ENCODE results near the gene ARHGEF19. TPM values are rescaled to one million over a fixed set of nuclear protein-coding genes. Genes with fewer than 3 reads are reported as not detected.

ARHGEF19 gene
- total and polyA plus RNA-seq, 10 of the 15 experiments (the other 5 are each of a cell fraction or from before 2014, with no cell fraction given) = 0.15 to 2.9 (median 0.67) TPM; not detected in 1

DNA sequence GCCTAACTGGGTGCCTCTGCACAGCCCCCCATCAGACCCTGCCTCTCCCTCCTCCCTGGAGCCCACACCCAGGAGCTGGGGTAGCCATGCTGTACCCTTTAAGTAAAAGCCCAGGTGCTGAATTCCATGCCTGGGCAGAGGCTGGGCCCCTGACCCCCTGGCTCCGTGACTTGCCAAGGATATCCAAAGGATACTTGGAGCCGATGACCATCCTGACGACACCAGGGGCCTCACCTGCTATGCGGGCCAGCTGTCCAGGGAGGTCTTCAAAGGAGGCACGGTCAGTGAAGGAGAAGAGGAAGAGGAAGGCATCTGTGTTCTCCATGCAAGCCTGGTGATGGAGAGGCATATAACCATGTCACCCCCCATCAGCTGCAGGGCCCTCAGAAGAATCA lies 19.9 kb upstream of the ARHGEF19 start:
- Histone ChIP-seq H3K79me2 (ENCODE audit: control insufficient read depth, insufficient read depth, low read length) (no peaks in the 10 kb centered on the region), H3K36me3 (ENCODE audit: control insufficient read depth in 2 of 2, insufficient read depth in 2 of 2, low read length in 1 of 2) (no peaks in the 10 kb centered on the region), H4K20me1 (ENCODE audit: control insufficient read depth, insufficient read depth) (no peaks in the 10 kb centered on the region), H3K9ac (ENCODE audit: control insufficient read depth, insufficient read depth, low read length) (no peak overlapping the region), H3K27me3 (replicated peaks in 1 of 2; ENCODE audit: control insufficient read depth in 2 of 2, insufficient read depth in 2 of 2, low read length in 1 of 2) (peaks cover 2 to 7% of the 10 kb centered on the region in 2 experiments; a peak in 3 of 4 replicates), H3K4me3 (no peak overlapping the region), H3K4me2 (ENCODE audit: control insufficient read depth, insufficient read depth) (no peak overlapping the region), H3K4me1 (ENCODE audit: control insufficient read depth, insufficient read depth, low read length) (peaks cover 8% of the 10 kb centered on the region), H3K9me3 (replicated peaks; ENCODE audit: control insufficient read depth, insufficient read depth, low read length) (no peaks in the 10 kb centered on the region), H2AFZ (ENCODE audit: control insufficient read depth, low read depth, low read length) (no peak overlapping the region), H3K27ac (ENCODE audit: control insufficient read depth, insufficient read depth) (no peak overlapping the region)
- ChIA-PET SMC1A (ENCODE audit: uncharacterized antibody, unreplicated experiment) (interaction anchor here (0.5 kb wide), 1 partner anchor 409 kb away, joined by 4 read pairs; no protein-coding TSS in a partner anchor), POLR2A (no interaction called here), RAD21 (ENCODE audit: unreplicated experiment) (no interaction called here), CTCF (interaction anchor here (1.0 kb wide), 1 partner anchor 15 kb away, joined by 3 read pairs; no protein-coding TSS in a partner anchor)
- FAIRE-seq (no peak), DNase-seq (ENCODE audit: low read depth, low spot score) (no peak), ATAC-seq (no peak)
- TF ChIP-seq ASH2L (IDR thresholded peaks at IDR 0.05; ENCODE audit: borderline replicate concordance, low read depth) (no peak), PAX5 (IDR thresholded peaks at IDR 0.05; ENCODE audit: borderline replicate concordance, low read depth, low read length) (no peak), ZNF384 (IDR thresholded peaks at IDR 0.05; ENCODE audit: borderline replicate concordance, low read depth, low read length) (no peak), SMAD5 (IDR thresholded peaks at IDR 0.05; ENCODE audit: low read depth) (no peak), FOS (IDR thresholded peaks at IDR 0.05; ENCODE audit: borderline replicate concordance, extremely low read depth, insufficient read length) (no peak), NFXL1 (IDR thresholded peaks at IDR 0.05; ENCODE audit: borderline replicate concordance) (no peak), SMAD1 (IDR thresholded peaks at IDR 0.05; ENCODE audit: low read depth, partially characterized antibody) (no peak), SIX5 (IDR thresholded peaks at IDR 0.05; ENCODE audit: low read depth, low read length, severe bottlenecking) (no peak), ETV6 (conservative IDR thresholded peaks at IDR 0.05 in 1 of 2, IDR thresholded peaks at IDR 0.05 in 1 of 2; ENCODE audit: borderline replicate concordance in 1 of 2, low read depth in 1 of 2) (no peak), ATF3 (IDR thresholded peaks at IDR 0.05; ENCODE audit: borderline replicate concordance, extremely low read depth, low read depth, low read length) (no peak), NBN (IDR thresholded peaks at IDR 0.05) (no peak)
- 72% methylated on average over 5 of the region's 5 CpGs for WGBS (ENCODE audit: insufficient coverage, insufficient replicate concordance, low lambda C conversion rate, missing lambda C conversion rate)
- in situ Hi-C loops (cut with MboI) = no loop called here
- no TSS peak for BruUV-seq (replicated peaks)
- intact Hi-C loops (cut with micrococcal nuclease; ENCODE audit: unreplicated experiment) = no loop called here

Data from GM12878 (cell line).